HG03095 (cell line): ENCODE data around the gene JTB.

Experiments used
- ATAC-seq: cut with Tn5 transposase; IDR thresholded peaks from one replicate; pipeline ENCODE4 v1.9.1; 2021; ENCODE audit warnings: moderate library complexity; ENCODE audit not compliant: unreplicated experiment

Gene JTB

DNA sequence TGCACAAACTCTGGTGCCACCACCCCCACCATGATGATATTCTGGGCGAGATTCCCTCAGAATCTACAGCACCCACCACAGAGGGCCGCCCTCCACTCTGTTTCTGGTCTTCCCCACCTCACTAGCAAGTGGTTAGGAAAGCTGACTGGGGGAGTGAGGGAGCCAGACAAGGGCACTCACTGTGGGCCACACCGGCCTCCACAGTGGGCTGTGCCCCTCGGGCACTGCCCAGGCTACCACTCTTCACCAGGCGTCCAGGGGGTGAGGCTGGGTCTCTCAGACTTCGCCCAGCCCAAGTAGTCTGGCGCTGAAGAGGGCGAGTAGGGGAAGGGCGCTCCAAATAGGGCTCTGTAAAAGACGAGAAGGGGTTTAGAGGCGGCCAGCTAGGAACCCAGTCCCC, 43.5 kb downstream of the JTB start:
- no peak for ATAC-seq

DNA sequence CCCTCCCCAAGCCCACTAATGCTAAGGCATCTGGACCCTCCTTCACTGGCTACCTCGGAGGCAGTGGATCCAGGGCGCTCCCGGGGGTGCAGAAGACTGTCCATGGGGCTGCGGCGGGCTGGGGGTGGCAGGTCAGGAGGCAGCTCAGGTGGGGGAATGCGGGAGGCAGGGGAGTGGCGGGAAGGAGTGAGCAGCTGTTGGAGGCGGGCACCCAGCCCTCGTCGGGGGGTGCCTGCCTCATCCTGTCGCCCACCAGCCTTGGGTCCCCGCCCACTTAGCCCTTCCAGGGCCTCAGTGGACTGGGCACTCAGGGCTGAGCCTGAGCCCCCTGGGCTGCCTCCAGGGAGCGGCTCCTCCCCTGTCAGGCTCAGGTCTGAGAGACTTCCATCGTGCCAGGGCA, 44.0 kb downstream of the JTB start:
- no peak for ATAC-seq

DNA sequence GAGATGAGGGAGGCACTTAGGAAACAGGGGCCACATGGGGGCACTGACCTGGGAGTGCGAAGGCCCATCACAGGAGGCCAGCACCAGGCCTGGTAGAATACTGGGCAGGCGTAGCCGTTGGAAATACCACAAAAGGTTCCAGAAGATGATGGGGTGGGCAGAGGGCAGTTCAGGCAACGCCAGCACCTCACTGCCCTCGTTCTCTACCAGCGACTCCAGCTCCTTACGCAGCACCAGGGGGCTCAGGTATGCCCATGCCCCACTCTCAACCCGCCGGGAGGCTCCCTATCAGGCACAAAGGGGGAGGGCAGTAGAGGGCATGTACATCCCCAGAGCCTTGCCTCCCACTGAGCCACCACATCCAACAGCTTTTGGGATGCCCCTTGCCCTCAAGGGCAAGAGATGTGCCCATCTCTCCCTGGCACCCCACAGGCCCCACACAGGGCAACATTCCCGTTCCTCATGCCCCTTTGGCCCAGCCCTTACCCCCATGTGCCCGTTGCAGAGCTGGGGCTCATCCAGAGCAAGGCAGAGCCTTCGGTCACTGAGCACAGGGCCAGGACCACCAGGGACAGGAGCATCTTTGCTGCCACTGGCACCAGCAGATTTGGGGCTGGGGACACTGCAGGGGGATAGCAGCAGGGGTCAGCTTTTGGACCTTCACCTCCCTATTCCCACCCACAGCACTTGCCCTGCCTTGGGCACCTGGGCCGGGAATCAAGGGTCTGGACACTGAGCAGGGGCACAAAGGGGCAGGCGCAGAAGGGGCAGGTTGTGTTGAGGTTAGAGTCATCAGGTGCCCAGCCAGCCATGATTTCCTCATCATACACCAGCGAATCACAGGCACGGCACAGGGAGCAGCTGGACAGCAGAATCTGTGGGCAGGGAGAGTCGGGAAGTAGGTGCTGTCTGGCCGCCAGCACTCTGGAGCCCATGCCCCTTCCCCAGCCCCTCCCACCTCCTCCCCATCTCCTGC, 45.0 kb downstream of the JTB start:
- no peak for ATAC-seq

DNA sequence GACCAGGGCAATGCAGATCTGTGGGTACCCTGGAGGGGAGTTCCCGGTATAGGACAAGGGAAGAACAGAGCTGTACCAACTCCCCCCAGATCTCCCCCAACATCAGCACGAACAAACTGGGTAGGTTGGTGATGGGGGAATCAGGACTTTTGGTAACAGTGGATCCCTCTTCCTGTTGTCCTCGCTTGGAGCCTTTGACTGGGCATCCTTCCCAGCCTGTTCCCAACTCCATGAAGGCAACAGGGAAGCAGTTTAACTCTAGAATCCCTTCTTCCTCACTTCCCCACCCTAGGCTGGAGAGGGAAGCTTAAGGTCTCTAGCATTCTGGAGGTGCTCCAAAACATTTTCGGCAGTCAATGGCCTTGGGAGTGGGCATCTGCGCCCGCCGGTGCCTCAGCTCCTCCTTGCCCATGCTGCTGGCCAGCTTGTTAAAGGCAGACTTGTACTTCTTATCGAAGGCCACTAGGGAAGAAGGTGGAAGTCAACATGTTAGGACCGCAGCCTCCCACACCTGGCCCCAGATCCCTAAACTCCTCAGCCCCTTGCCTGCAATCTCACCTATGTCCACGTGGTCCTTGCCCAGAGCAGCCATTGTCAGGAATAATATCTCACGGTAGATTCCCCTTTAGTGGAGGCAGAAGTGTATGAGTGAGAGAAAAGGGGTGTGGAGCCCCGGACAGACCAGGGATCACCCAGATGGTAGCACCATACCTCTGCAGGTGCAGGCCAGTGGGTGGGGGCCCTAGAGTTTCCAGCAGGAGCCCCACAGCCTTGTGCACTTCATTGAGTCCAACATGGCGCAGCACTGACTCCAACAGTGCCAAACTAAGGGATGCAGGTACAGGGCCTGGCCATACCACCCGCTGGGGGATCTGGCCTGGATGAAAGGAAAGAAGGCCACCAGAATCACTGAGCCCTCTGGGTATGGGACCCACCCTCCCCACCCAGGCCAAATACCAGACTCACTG, 47.2 kb downstream of the JTB start:
- no peak for ATAC-seq

DNA sequence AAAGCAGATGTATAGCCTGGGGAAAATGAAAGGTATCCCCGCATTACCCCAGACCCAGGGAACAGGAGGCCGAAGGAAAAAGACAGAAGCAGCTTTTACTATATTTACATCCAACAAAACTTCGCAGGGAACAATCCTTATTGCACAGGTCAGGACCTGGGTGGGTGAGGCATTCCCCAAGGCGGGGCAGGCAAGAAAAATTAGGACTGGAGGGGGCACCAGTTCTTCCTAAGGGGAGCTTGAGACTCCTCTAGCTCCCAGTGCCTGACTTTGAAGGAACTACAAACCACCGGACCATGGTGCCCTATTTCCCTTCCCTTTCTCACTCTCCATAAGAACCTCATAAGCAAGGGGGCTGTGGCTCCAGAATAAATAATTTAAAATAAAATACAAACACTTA, 48.0 kb downstream of the JTB start:
- ATAC-seq = no peak

DNA sequence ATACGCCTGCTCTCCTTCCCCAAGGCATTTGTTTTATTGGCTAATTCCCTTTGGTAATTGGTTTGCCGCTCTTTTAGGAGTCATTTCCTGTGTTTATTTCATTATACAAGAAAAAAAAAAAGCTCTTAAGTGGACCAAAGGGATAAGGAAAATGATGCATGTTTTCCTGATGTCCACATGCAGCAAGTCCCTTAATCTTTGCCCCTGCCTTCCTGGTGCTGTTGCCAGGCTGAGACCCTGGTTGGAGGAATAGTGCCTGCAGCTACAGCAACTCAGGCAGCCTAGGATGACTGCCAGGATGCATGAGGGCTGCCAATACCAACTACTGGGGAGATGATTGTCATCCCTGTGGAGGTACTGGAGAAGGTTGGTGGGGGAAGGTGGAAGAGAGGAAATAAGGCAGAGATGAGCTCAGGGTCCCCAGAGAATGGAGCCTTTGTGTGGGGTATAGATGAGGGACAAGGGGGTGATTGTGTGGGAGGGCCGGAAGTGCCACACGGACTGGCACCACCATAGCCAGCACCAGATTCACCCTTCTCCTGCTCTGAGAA, 48.6 kb downstream of the JTB start:
- no peak for ATAC-seq

DNA sequence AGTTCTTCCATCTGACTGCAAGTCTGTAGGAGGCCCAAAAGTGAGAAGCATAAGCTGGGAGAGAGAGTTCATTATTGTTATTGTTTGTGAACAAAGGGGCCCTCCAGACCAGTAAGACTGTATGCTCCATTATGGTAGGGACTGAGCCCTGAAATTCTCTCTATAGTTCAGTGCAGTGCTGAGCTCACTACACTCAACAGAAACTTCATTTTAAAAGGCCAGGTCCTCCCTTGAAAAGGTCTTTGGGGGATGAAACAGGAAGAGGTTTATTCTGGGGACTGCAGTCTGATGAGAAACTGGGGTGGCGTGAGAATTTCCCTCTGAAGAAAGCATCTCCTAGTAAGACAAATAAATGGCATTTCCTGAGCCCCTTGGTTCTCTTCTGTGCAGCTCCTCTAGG, 49.2 kb downstream of the JTB start:
- no peak for ATAC-seq

DNA sequence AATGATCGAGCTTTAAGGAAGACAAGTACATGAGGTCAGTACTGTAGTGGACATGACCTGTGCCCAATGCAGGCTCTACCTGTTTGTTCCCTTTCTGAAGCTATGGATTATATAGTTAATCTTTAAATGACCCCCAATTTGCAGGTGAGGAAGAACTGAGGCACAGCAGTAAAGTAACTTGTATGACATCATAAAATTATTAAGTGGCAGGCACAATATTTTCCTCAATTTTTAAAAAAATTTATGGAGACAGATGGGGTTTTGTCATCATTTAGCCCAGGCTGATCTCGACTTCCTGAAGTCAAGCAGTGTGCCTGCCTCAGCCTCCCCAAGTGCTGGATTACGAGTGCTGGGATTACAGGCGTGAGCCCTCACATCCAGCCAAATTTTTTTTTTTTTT, 51.1 kb downstream of the JTB start:
- no peak for ATAC-seq
